Endothelial cell of umbilical vein (primary cell): ENCODE data around the gene ATXN7. TPM values are rescaled to one million over a fixed set of nuclear protein-coding genes. Genes with fewer than 3 reads are reported as not detected.

Experiments
- BruUV-seq: library from RNA; stranded (reverse); fragments of 400-500 nt; replicated peaks from 2 replicates; lab custom pipeline; 2021; lab: Mats Ljungman, UMichigan
- CTCF ChIA-PET: fragments of 300-600, 350-600 bp; sonication (Branson Sonifier 250); formaldehyde crosslinking; loops from one replicate; lab custom pipeline; 2021; ENCODE audit warnings: antibody characterized with exemption, inconsistent platforms; lab: Charles Lee
- POLR2A ChIA-PET: fragments of 300-600, 350-600 bp; sonication (Branson Sonifier 250); formaldehyde crosslinking; loops from one replicate; lab custom pipeline; 2021; ENCODE audit warnings: antibody characterized with exemption, inconsistent platforms; lab: Charles Lee
- DNase-seq: peaks from one replicate; pipeline ENCODE4 v3.0.0-alpha.2; 2011; ENCODE audit warnings: low read depth, low spot score
- FAIRE-seq: peaks from 2 replicates; lab custom pipeline; 2011; peaks lifted over from hg19 to GRCh38; lab: Jason Lieb, UNC
- H2AFZ ChIP-seq: 2 replicates; pipeline ENCODE4 v1.6.0; 2012; ENCODE audit warnings: low read depth, low read length, control low read depth, inconsistent platforms
- H3K27ac ChIP-seq: 2 replicates; pipeline ENCODE4 v1.5.1; 2011; ENCODE audit warnings: low read depth, mild to moderate bottlenecking, control low read depth, low read length, moderate library complexity; ENCODE audit not compliant: insufficient read depth
- H3K27me3 ChIP-seq, 2 experiments: 2 replicates each; pipeline versions ENCODE4 v1.6.0 to v1.6.1; 2011; ENCODE audit warnings: low read length in 2 of 2, mixed read lengths in 1 of 2; ENCODE audit not compliant: control insufficient read depth in 2 of 2, insufficient read depth in 2 of 2
- H3K36me3 ChIP-seq, 2 experiments: 2 replicates in 1 of 2; 3 replicates in 1 of 2; pipeline ENCODE4 v1.5.1; 2011; ENCODE audit warnings: low read length in 2 of 2, mild to moderate bottlenecking in 1 of 2, moderate library complexity in 1 of 2; ENCODE audit not compliant: control insufficient read depth in 2 of 2, insufficient read depth in 2 of 2; ENCODE audit errors: extremely low read depth in 1 of 2
- H3K4me1 ChIP-seq: 3 replicates; pipeline ENCODE4 v1.5.1; 2011; ENCODE audit warnings: mild to moderate bottlenecking, low read length; ENCODE audit not compliant: control insufficient read depth, insufficient read depth; ENCODE audit errors: extremely low read depth
- H3K4me2 ChIP-seq: 2 replicates; pipeline ENCODE4 v1.6.1; 2011; ENCODE audit warnings: low read length, control low read depth, mixed read lengths; ENCODE audit not compliant: insufficient read depth
- H3K4me3 ChIP-seq, 3 experiments: fragments of 200-600 bp in 1 of 3; sonication (generic), shearing (Covaris generic) in 1 of 3; replicated peaks in 1 of 3; 2 replicates each; pipeline ENCODE4 v1.5.1; 2011 to 2016; ENCODE audit warnings: control low read depth in 3 of 3, low read length in 3 of 3, mild to moderate bottlenecking in 2 of 3, inconsistent platforms in 1 of 3, low read depth in 1 of 3, moderate library complexity in 1 of 3; ENCODE audit not compliant: insufficient read depth in 1 of 3
- H3K79me2 ChIP-seq: 2 replicates; pipeline ENCODE4 v1.6.0; 2012; ENCODE audit warnings: low read length, inconsistent platforms; ENCODE audit not compliant: control insufficient read depth, insufficient read depth
- H3K9ac ChIP-seq: replicated peaks from 2 replicates; pipeline ENCODE3; 2011; ENCODE audit warnings: low read length, control low read depth; ENCODE audit not compliant: insufficient read depth; ENCODE audit errors: extremely low read depth
- H3K9me1 ChIP-seq: replicated peaks from 3 replicates; pipeline ENCODE4 v1.6.0; 2011; ENCODE audit warnings: mild to moderate bottlenecking, low read length; ENCODE audit not compliant: control insufficient read depth, insufficient read depth; ENCODE audit errors: extremely low read depth
- H3K9me3 ChIP-seq: replicated peaks from 2 replicates; pipeline ENCODE4 v1.5.1; 2012; ENCODE audit warnings: low read length, inconsistent platforms; ENCODE audit not compliant: control insufficient read depth, insufficient read depth
- H4K20me1 ChIP-seq: replicated peaks from 2 replicates; pipeline ENCODE3; 2011; ENCODE audit warnings: mild to moderate bottlenecking, low read length; ENCODE audit not compliant: control insufficient read depth, insufficient read depth; ENCODE audit errors: extremely low read depth
- EZH2 ChIP-seq: IDR thresholded peaks from 2 replicates; pipeline ENCODE4 v1.6.1; 2012; ENCODE audit warnings: borderline replicate concordance, low read depth, mild to moderate bottlenecking, moderate library complexity, low read length, inconsistent platforms; ENCODE audit not compliant: severe bottlenecking
- FOS ChIP-seq: IDR thresholded peaks from 2 replicates; pipeline ENCODE4 v1.6.1; 2011; ENCODE audit warnings: mild to moderate bottlenecking, low read length, moderate library complexity, borderline replicate concordance; ENCODE audit not compliant: insufficient read depth
- GATA2 ChIP-seq: IDR thresholded peaks from 2 replicates; pipeline ENCODE4 v1.7.0; 2011; ENCODE audit warnings: low read depth, mild to moderate bottlenecking, moderate library complexity, mixed read lengths, low read length; ENCODE audit not compliant: insufficient read length, insufficient read depth
- JUN ChIP-seq: IDR thresholded peaks from 2 replicates; pipeline ENCODE4 v1.6.1; 2011; ENCODE audit warnings: borderline replicate concordance, low read depth; ENCODE audit not compliant: insufficient read length, insufficient read depth
- MYC ChIP-seq: IDR thresholded peaks from one replicate; pipeline ENCODE4 v1.6.1; 2011; ENCODE audit warnings: mild to moderate bottlenecking, low read depth, low read length
- POLR2A ChIP-seq: IDR thresholded peaks from 2 replicates; pipeline ENCODE4 v1.6.1; 2012; ENCODE audit warnings: low read depth, mild to moderate bottlenecking, control low read depth, low read length
- POLR2AphosphoS5 ChIP-seq: IDR thresholded peaks from 2 replicates; pipeline ENCODE4 v1.6.1; 2012; ENCODE audit warnings: low read depth, mild to moderate bottlenecking, control low read depth, low read length, moderate library complexity; ENCODE audit not compliant: insufficient read depth
- dilution Hi-C: fragments of 300-500 bp; cut with MboI; formaldehyde crosslinking; loops from one replicate; pipeline ENCODE4 v1.15.0; 2019; ENCODE audit warnings: low sequenced_read_pairs; ENCODE audit not compliant: extremely low pct_ligation_motif_present
- intact Hi-C: fragments of 100-400 bp; cut with micrococcal nuclease; formaldehyde crosslinking; loops from one replicate; pipeline ENCODE4 v1.10.0; 2022
- polyA plus RNA-seq, 4 experiments: library from polyadenylated mRNA; depleted of rRNA in 3 of 4; stranded (reverse) in 3 of 4; unstranded in 1 of 4; fragments of >200 nt; gene quantifications; 2 replicates each; pipeline versions ENCODE4 v1.2.1 to v1.2.3, GENCODE V29; 2011 to 2012; ENCODE audit warnings: missing spikeins in 1 of 4
- total RNA-seq: library from RNA; stranded (reverse); gene quantifications from 2 replicates; pipeline ENCODE4 v1.2.3, GENCODE V29; 2021
- TF ChIP-seq, protein P1 (sequence below), 2 donors: IDR thresholded peaks; 1 replicate in 1 of 2; 2 replicates in 1 of 2; pipeline ENCODE4 v1.5.1; 2011; ENCODE audit warnings: low read length in 2 of 2, mild to moderate bottlenecking in 2 of 2, moderate library complexity in 2 of 2, control low read depth in 1 of 2, inconsistent platforms in 1 of 2, low read depth in 1 of 2; ENCODE audit not compliant: insufficient read depth in 1 of 2; ENCODE audit errors: extremely low read depth in 1 of 2
- TF ChIP-seq, protein P2 (sequence below): IDR thresholded peaks from 2 replicates; pipeline ENCODE4 v1.6.1; 2011; ENCODE audit not compliant: insufficient read depth, insufficient read length

ATXN7 gene
- total and polyA plus RNA-seq, 2 donors (not counting 3 experiments of a cell fraction or from before 2014, with no cell fraction given), result 21.2 to 34.7 TPM

DNA sequence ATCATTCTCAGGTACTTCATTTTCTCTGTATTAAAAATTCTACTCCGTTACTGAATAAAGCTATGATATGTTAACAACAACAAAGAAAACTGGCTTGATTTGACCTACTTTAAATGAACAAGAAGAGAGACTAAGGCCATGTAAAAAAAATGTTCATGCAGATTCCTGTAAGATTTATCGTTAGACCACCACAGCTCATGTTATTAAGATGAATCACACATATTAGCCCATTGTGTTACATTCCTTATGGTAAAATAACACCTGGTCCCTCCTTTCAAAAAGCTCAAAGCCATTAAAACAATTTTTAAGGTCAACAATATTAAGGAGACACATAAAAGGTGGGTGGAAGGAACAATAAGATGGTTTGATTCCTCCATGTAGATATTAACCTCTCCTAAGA is 6.4 kb upstream of the ATXN7 start:
- Histone ChIP-seq H3K27me3 (no peaks in the 10 kb centered on the region), H3K9ac (no peak overlapping the region), H3K36me3 (no peaks in the 10 kb centered on the region), H3K79me2 (peaks cover 66% of the 10 kb centered on the region), H3K4me1 (peaks cover 13% of the 10 kb centered on the region), H3K9me3 (no peaks in the 10 kb centered on the region), H3K27ac (no peak overlapping the region), H3K4me2 (peak overlapping the region; percentile 46), H4K20me1 (no peaks in the 10 kb centered on the region), H3K9me1 (no peaks in the 10 kb centered on the region), H2AFZ (no peak overlapping the region), H3K4me3 (no peak overlapping the region)
- TF ChIP-seq, protein P1, sequence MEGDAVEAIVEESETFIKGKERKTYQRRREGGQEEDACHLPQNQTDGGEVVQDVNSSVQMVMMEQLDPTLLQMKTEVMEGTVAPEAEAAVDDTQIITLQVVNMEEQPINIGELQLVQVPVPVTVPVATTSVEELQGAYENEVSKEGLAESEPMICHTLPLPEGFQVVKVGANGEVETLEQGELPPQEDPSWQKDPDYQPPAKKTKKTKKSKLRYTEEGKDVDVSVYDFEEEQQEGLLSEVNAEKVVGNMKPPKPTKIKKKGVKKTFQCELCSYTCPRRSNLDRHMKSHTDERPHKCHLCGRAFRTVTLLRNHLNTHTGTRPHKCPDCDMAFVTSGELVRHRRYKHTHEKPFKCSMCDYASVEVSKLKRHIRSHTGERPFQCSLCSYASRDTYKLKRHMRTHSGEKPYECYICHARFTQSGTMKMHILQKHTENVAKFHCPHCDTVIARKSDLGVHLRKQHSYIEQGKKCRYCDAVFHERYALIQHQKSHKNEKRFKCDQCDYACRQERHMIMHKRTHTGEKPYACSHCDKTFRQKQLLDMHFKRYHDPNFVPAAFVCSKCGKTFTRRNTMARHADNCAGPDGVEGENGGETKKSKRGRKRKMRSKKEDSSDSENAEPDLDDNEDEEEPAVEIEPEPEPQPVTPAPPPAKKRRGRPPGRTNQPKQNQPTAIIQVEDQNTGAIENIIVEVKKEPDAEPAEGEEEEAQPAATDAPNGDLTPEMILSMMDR (IDR thresholded peaks at IDR 0.05; ENCODE audit: extremely low read depth in 1 of 2, insufficient read depth in 1 of 2, low read depth in 1 of 2, low read length in 2 of 2), result no peak
- no peak for TF ChIP-seq POLR2AphosphoS5
- TF ChIP-seq, protein P2, sequence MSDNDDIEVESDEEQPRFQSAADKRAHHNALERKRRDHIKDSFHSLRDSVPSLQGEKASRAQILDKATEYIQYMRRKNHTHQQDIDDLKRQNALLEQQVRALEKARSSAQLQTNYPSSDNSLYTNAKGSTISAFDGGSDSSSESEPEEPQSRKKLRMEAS, result no peak
- TF ChIP-seq GATA2, result no peak
- TF ChIP-seq JUN, result no peak
- TF ChIP-seq FOS, result no peak
- TF ChIP-seq POLR2A, result no peak
- TF ChIP-seq MYC, result no peak
- no peak for TF ChIP-seq EZH2
- CTCF ChIA-PET, result no interaction called here
- dilution Hi-C loops (no loop called here), intact Hi-C loops (no loop called here)
- FAIRE-seq, result no peak
- peak; percentile 37 for DNase-seq
- POLR2A ChIA-PET, result no interaction called here
- BruUV-seq, result no TSS peak
